GM12878 (cell line): ENCODE measurements around the gene MRPL39. TPM values are rescaled to one million over a fixed set of nuclear protein-coding genes. Genes with fewer than 3 reads are reported as not detected.

Experiments used
- ATAC-seq: fragments of 200-7000 bp; cut with Tn5 transposase; 3 replicates; pipeline ENCODE4 v1.9.1; 2020; ENCODE audit warnings: mild to moderate bottlenecking, moderate library complexity
- BruUV-seq: library from RNA; stranded (reverse); fragments of 400-500 nt; replicated peaks from 2 replicates; lab custom pipeline; 2021; lab: Mats Ljungman, UMichigan
- CTCF ChIA-PET: fragments of 300-600 bp; sonication (Branson Sonifier 250); formaldehyde crosslinking; extraction: SDS; loops from one replicate; lab custom pipeline; 2021; ENCODE audit warnings: inconsistent platforms; lab: Yijun Ruan, JAX
- POLR2A ChIA-PET: fragments of 350-600 bp; formaldehyde crosslinking; extraction: SDS; loops from one replicate; lab custom pipeline; 2021; ENCODE audit warnings: inconsistent platforms; lab: Charles Lee
- RAD21 ChIA-PET: fragments of 300-600 bp; sonication (Branson Sonifier 250); formaldehyde crosslinking; loops from one replicate; lab custom pipeline; 2023; ENCODE audit warnings: antibody characterized with exemption; ENCODE audit not compliant: unreplicated experiment; lab: Charles Lee
- SMC1A ChIA-PET: fragments of 300-600 bp; sonication (Branson Sonifier 250); formaldehyde crosslinking; loops from one replicate; lab custom pipeline; 2023; ENCODE audit not compliant: unreplicated experiment, uncharacterized antibody; lab: Charles Lee
- DNase-seq: peaks from one replicate; pipeline ENCODE4 v3.0.0-alpha.2; 2011; ENCODE audit warnings: low read depth, low spot score
- FAIRE-seq: peaks from 3 replicates; lab custom pipeline; 2011; peaks lifted over from hg19 to GRCh38; lab: Jason Lieb, UNC
- H2AFZ ChIP-seq: 2 replicates; pipeline ENCODE4 v1.6.0; 2011; ENCODE audit warnings: low read depth, low read length, control low read depth; ENCODE audit not compliant: control insufficient read depth
- H3K27ac ChIP-seq: 2 replicates; pipeline ENCODE4 v1.5.1; 2011; ENCODE audit warnings: control low read depth; ENCODE audit not compliant: control insufficient read depth, insufficient read depth
- H3K27me3 ChIP-seq, 2 experiments: replicated peaks in 1 of 2; 2 replicates each; pipeline versions ENCODE4 v1.6.0 to v1.6.1; 2011; ENCODE audit warnings: low read length in 1 of 2; ENCODE audit not compliant: control insufficient read depth in 2 of 2, insufficient read depth in 2 of 2
- H3K36me3 ChIP-seq, 2 experiments: 2 replicates each; pipeline ENCODE4 v1.5.1; 2011; ENCODE audit warnings: low read length in 1 of 2; ENCODE audit not compliant: control insufficient read depth in 2 of 2, insufficient read depth in 2 of 2
- H3K4me1 ChIP-seq: 2 replicates; pipeline ENCODE4 v1.6.1; 2011; ENCODE audit warnings: mild to moderate bottlenecking, low read length, moderate library complexity, mixed read lengths; ENCODE audit not compliant: control insufficient read depth, insufficient read depth
- H3K4me2 ChIP-seq: 2 replicates; pipeline ENCODE4 v1.6.0; 2011; ENCODE audit warnings: control low read depth; ENCODE audit not compliant: control insufficient read depth, insufficient read depth
- H3K4me3 ChIP-seq: fragments of 200-600 bp; sonication (generic); 2 replicates; pipeline ENCODE4 v1.5.1; 2016
- H3K79me2 ChIP-seq: 2 replicates; pipeline ENCODE4 v1.6.0; 2011; ENCODE audit warnings: low read length; ENCODE audit not compliant: control insufficient read depth, insufficient read depth
- H3K9ac ChIP-seq: 2 replicates; pipeline ENCODE4 v1.8.0; 2011; ENCODE audit warnings: low read length, control low read depth, mixed read lengths; ENCODE audit not compliant: control insufficient read depth, insufficient read depth
- H3K9me3 ChIP-seq: replicated peaks from 3 replicates; pipeline ENCODE4 v1.5.1; 2011; ENCODE audit warnings: mild to moderate bottlenecking, low read length; ENCODE audit not compliant: control insufficient read depth, insufficient read depth
- H4K20me1 ChIP-seq: 2 replicates; pipeline ENCODE4 v1.6.0; 2011; ENCODE audit not compliant: control insufficient read depth, insufficient read depth
- ATF2 ChIP-seq: IDR thresholded peaks from 2 replicates; pipeline ENCODE4 v1.6.1; 2012; ENCODE audit warnings: low read length, inconsistent platforms
- BACH1 ChIP-seq: fragments of 450-650 bp; IDR thresholded peaks from 2 replicates; pipeline ENCODE4 v1.6.1; 2017; ENCODE audit warnings: mild to moderate bottlenecking, borderline replicate concordance
- HDAC6 ChIP-seq: fragments of 200-600 bp; sonication (generic); IDR thresholded peaks from one replicate; pipeline ENCODE4 v1.8.0; 2017; ENCODE audit warnings: antibody characterized with exemption; ENCODE audit not compliant: unreplicated experiment
- KAT2A ChIP-seq: conservative IDR thresholded peaks from 2 replicates; pipeline ENCODE4 v1.6.1; 2011; ENCODE audit warnings: low read depth, low read length; ENCODE audit not compliant: control insufficient read depth
- MTA3 ChIP-seq: IDR thresholded peaks from 2 replicates; pipeline ENCODE4 v1.6.1; 2012; ENCODE audit warnings: low read length, inconsistent platforms, borderline replicate concordance
- PBX3 ChIP-seq: IDR thresholded peaks from 2 replicates; pipeline ENCODE4 v1.6.1; 2011; ENCODE audit warnings: mild to moderate bottlenecking, low read depth, low read length, moderate library complexity; ENCODE audit not compliant: insufficient replicate concordance
- POLR2A ChIP-seq: IDR thresholded peaks from 2 replicates; pipeline ENCODE4 v1.6.1; 2011; ENCODE audit warnings: low read depth, mild to moderate bottlenecking, low read length
- POLR2AphosphoS2 ChIP-seq: IDR thresholded peaks from 2 replicates; pipeline ENCODE4 v1.6.1; 2011; ENCODE audit warnings: low read depth, mild to moderate bottlenecking, low read length, improper control_type of control experiment, moderate library complexity
- POLR2AphosphoS5 ChIP-seq: IDR thresholded peaks from 2 replicates; pipeline ENCODE4 v1.6.1; 2011; ENCODE audit warnings: mild to moderate bottlenecking, low read length, inconsistent platforms
- RUNX3 ChIP-seq: IDR thresholded peaks from 2 replicates; pipeline ENCODE4 v1.6.1; 2012; ENCODE audit warnings: low read length, inconsistent platforms
- SUPT20H ChIP-seq: IDR thresholded peaks from 2 replicates; pipeline ENCODE4 v1.6.1; 2011; ENCODE audit warnings: low read depth, mild to moderate bottlenecking, low read length, moderate library complexity, borderline replicate concordance; ENCODE audit not compliant: control insufficient read depth
- SUZ12 ChIP-seq: fragments of 200-600 bp; sonication (generic); IDR thresholded peaks from one replicate; pipeline ENCODE4 v1.6.1; 2018; ENCODE audit warnings: antibody characterized with exemption, mild to moderate bottlenecking; ENCODE audit not compliant: unreplicated experiment
- TAF1 ChIP-seq: IDR thresholded peaks from 2 replicates; pipeline ENCODE4 v1.6.1; 2011; ENCODE audit warnings: mild to moderate bottlenecking, low read depth, low read length, borderline replicate concordance
- WRNIP1 ChIP-seq: IDR thresholded peaks from 2 replicates; pipeline ENCODE4 v1.6.1; 2011; ENCODE audit warnings: low read depth, low read length, improper control_type of control experiment, borderline replicate concordance
- WGBS: methylation state at CpG from one replicate; pipeline ENCODE4 v1.1.6; 2016; ENCODE audit warnings: low lambda C conversion rate; ENCODE audit not compliant: insufficient replicate concordance, insufficient coverage; ENCODE audit errors: missing lambda C conversion rate; 5-methylcytosine and 5-hydroxymethylcytosine counted together
- in situ Hi-C: fragments of 300-500 bp; cut with MboI; formaldehyde crosslinking; loops from 9 replicates; pipeline ENCODE4 v1.14.3; 2018; ENCODE audit warnings: mixed read lengths
- intact Hi-C: fragments of 100-400 bp; cut with micrococcal nuclease; formaldehyde crosslinking; loops from one replicate; pipeline ENCODE4 v1.14.2; 2022; ENCODE audit not compliant: unreplicated experiment
- polyA plus RNA-seq, 11 experiments: library from polyadenylated mRNA; depleted of rRNA in 4 of 11; unstranded in 6 of 11; stranded (reverse) in 5 of 11; fragments of >200 nt; fragmentation: Nextera tagmentation in 4 of 11; fragmentation: Illumina TruSeq in 1 of 11; extraction: Ambion mirVana in 4 of 11; extraction: Trizol in 1 of 11; gene quantifications; 1 replicate in 1 of 11; 2 replicates in 10 of 11; pipeline versions ENCODE4 v1.2.1 to v1.2.3, GENCODE V29; 2011 to 2016; ENCODE audit warnings: inconsistent platforms in 2 of 11, missing spikeins in 2 of 11, low read depth in 1 of 11
- total RNA-seq, 4 experiments: library from RNA; depleted of rRNA in 3 of 4; stranded (reverse); fragments of >200 nt in 3 of 4; fragmentation: Illumina TruSeq in 1 of 4; extraction: Trizol in 1 of 4; gene quantifications; 2 replicates each; pipeline versions ENCODE4 v1.2.1 to v1.2.3, GENCODE V29; 2013 to 2021
- TF ChIP-seq, protein P1 (sequence below): IDR thresholded peaks from 2 replicates; pipeline ENCODE4 v1.6.1; 2011; ENCODE audit warnings: borderline replicate concordance, low read depth, mild to moderate bottlenecking, moderate library complexity, low read length; ENCODE audit not compliant: insufficient read depth, poor library complexity, severe bottlenecking
- TF ChIP-seq, protein P2 (sequence below): fragments of 450-650 bp; IDR thresholded peaks from 2 replicates; pipeline ENCODE4 v1.6.1; 2014; ENCODE audit warnings: mild to moderate bottlenecking

Gene MRPL39
- total and polyA plus RNA-seq, 10 of the 15 experiments (the other 5 are each of a cell fraction or from before 2014, with no cell fraction given): 68.8 to 292 (median 120) TPM

DNA sequence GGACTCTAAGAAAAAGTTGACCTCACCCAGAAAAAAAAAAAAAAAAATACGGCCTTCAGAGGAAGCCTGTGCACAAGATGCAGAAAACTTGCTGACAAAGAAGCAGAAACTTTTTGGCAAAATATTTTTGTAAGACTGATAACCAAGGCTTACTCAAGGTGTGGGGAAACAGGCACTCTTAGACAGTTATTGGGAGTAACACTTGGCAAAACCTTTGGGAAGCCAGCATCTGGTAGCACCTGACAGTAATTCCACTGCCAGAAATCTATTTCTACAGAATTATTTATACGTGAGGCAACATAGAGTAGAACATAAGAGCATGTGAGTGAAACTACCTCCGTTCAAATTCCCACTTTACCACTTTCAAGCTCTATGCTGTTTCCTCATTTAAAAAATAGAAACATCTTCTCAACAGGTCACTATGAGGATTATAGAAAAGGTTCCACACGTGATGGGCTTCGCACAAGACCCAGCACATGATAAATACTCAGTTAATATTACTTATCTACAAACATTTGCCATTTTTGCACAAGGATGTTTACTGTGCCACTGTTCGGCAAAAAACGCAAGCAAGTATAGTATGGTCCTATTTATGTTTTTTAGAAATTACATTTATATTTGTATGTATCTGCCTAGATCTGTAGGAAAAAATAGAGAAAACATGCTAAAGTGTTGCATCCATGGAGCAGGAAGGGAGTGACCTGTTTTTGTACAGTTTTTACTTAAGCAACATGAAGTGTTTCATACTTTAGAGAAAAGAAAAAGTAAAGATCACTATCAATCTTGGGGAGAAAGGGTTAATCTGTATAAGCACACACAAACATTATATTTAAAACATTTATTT, 22.2 kb downstream of the MRPL39 start:
- TF ChIP-seq ATF2: 0 out of 2 replicates have a peak, but pooled peaks have one; percentile 35
- peak; percentile 17; the same call in 1 of the 2 replicates for TF ChIP-seq RUNX3
- TF ChIP-seq WRNIP1: no peak
- TF ChIP-seq POLR2AphosphoS5: peak; percentile 86
- TF ChIP-seq SUZ12: no peak
- TF ChIP-seq SUPT20H: no peak
- TF ChIP-seq POLR2A: peak; percentile 46; the same call in 1 of the 2 replicates
- no peak for TF ChIP-seq BACH1
- no peak for TF ChIP-seq TAF1
- TF ChIP-seq, protein P1, sequence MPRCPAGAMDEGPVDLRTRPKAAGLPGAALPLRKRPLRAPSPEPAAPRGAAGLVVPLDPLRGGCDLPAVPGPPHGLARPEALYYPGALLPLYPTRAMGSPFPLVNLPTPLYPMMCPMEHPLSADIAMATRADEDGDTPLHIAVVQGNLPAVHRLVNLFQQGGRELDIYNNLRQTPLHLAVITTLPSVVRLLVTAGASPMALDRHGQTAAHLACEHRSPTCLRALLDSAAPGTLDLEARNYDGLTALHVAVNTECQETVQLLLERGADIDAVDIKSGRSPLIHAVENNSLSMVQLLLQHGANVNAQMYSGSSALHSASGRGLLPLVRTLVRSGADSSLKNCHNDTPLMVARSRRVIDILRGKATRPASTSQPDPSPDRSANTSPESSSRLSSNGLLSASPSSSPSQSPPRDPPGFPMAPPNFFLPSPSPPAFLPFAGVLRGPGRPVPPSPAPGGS: peak; percentile 18
- TF ChIP-seq MTA3: peak; percentile 37; the same call in 1 of the 2 replicates
- TF ChIP-seq KAT2A: no peak
- TF ChIP-seq POLR2AphosphoS2: peak; percentile 62
- TF ChIP-seq, protein P2, sequence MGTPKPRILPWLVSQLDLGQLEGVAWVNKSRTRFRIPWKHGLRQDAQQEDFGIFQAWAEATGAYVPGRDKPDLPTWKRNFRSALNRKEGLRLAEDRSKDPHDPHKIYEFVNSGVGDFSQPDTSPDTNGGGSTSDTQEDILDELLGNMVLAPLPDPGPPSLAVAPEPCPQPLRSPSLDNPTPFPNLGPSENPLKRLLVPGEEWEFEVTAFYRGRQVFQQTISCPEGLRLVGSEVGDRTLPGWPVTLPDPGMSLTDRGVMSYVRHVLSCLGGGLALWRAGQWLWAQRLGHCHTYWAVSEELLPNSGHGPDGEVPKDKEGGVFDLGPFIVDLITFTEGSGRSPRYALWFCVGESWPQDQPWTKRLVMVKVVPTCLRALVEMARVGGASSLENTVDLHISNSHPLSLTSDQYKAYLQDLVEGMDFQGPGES: no peak
- TF ChIP-seq HDAC6: no peak
- TF ChIP-seq PBX3: peak; percentile 1
- TF ChIP-seq, all 136 proteins: peak for 8
- H3K9me3 ChIP-seq: no peaks in the 10 kb centered on the region
- no peak overlapping the region for H3K27ac ChIP-seq
- H2AFZ ChIP-seq: no peak overlapping the region
- ChIA-PET RAD21 (no interaction called here), CTCF (interaction anchor here (0.7 to 1.3 kb wide), 2 partner anchors 23 to 199 kb away, joined by 3 to 4 read pairs; no protein-coding TSS in a partner anchor), SMC1A (interaction anchor here (0.6 to 1.9 kb wide), 6 partner anchors 11 to 161 kb away, joined by 3 to 10 read pairs (median 4); no protein-coding TSS in a partner anchor), POLR2A (interaction anchor here (0.6 to 0.7 kb wide), 3 partner anchors 51 to 208 kb away, joined by 3 to 7 read pairs (median 3); no protein-coding TSS in a partner anchor)
- intact Hi-C loops (no loop called here), in situ Hi-C loops (no loop called here)
- BruUV-seq: no TSS peak
- DNase-seq (no peak), FAIRE-seq (no peak), ATAC-seq (no peak)
- no peaks in the 10 kb centered on the region for H4K20me1 ChIP-seq
- no peak overlapping the region for H3K4me2 ChIP-seq
- H3K4me3 ChIP-seq: no peak overlapping the region
- H3K4me1 ChIP-seq: no peaks in the 10 kb centered on the region
- H3K27me3 ChIP-seq: no peaks in the 10 kb centered on the region
- 81% methylated on average over 7 of the region's 7 CpGs for WGBS
- no peak overlapping the region for H3K9ac ChIP-seq
- H3K79me2 ChIP-seq: no peaks in the 10 kb centered on the region; the same call in 1 of the 2 replicates
- H3K36me3 ChIP-seq: peaks cover 2 to 12% of the 10 kb centered on the region in 2 experiments; a peak in 3 of 4 replicates
